OCI-LY3 (cell line): ENCODE measurements around the gene DBF4B.

Experiments
- CTCF ChIP-seq: fragments of 200-600, 300-600 bp; sonication (generic); IDR thresholded peaks from 2 replicates; pipeline ENCODE4 v1.5.1; 2014; ENCODE audit warnings: antibody characterized with exemption, low read length, low read depth
- EZH2phosphoT487 ChIP-seq: fragments of 200-600 bp; shearing (Covaris generic); IDR thresholded peaks from 2 replicates; pipeline ENCODE4 v1.6.1; 2018; ENCODE audit warnings: antibody characterized with exemption, mixed run types, low read depth

- TF ChIP-seq CTCF (no peak), EZH2phosphoT487 (no peak)
These were observed 42.5 kb upstream of the DBF4B start for GRCh38 chr17:44666006-44666405.
